ENCODE results near the gene DDX49. TPM values are rescaled to one million over a fixed set of nuclear protein-coding genes. Genes with fewer than 3 reads are reported as not detected.

Gene DDX49
- total and polyA plus RNA-seq, 7 donors, result 32.7 to 51.1 (median 38.8) TPM

GRCh38 chr19:18929311-18929710 lies 9.8 kb downstream of the DDX49 start:
- 87 to 92% methylated on average over 25 of the region's 25 CpGs for WGBS, 2 donors
- intact Hi-C loops (cut with DNase I), result no loop called here
- TF ChIP-seq, protein P1, sequence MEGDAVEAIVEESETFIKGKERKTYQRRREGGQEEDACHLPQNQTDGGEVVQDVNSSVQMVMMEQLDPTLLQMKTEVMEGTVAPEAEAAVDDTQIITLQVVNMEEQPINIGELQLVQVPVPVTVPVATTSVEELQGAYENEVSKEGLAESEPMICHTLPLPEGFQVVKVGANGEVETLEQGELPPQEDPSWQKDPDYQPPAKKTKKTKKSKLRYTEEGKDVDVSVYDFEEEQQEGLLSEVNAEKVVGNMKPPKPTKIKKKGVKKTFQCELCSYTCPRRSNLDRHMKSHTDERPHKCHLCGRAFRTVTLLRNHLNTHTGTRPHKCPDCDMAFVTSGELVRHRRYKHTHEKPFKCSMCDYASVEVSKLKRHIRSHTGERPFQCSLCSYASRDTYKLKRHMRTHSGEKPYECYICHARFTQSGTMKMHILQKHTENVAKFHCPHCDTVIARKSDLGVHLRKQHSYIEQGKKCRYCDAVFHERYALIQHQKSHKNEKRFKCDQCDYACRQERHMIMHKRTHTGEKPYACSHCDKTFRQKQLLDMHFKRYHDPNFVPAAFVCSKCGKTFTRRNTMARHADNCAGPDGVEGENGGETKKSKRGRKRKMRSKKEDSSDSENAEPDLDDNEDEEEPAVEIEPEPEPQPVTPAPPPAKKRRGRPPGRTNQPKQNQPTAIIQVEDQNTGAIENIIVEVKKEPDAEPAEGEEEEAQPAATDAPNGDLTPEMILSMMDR (IDR thresholded peaks at IDR 0.05), result no peak
- TF ChIP-seq POLR2A (IDR thresholded peaks at IDR 0.05) (no peak), EP300 (IDR thresholded peaks at IDR 0.05) (no peak), POLR2AphosphoS5 (IDR thresholded peaks at IDR 0.05) (no peak)
- H3K4me1 ChIP-seq, result peaks cover 0 to 11% (median 5%) of the 10 kb centered on the region in 4 donors
- H3K36me3 ChIP-seq, result peaks cover 28 to 73% (median 30%) of the 10 kb centered on the region in 4 donors
- no peaks in the 10 kb centered on the region for H3K27me3 ChIP-seq
- DNase-seq, result no peak
- no peak overlapping the region for H3K27ac ChIP-seq
- no peak overlapping the region for H3K4me3 ChIP-seq
- no peaks in the 10 kb centered on the region for H3K9me3 ChIP-seq

- Histone ChIP-seq H3K27me3 (no peaks in the 10 kb centered on the region), H3K4me1 (peaks cover 0 to 11% (median 5%) of the 10 kb centered on the region in 4 donors), H3K4me3 (no peak overlapping the region), H3K9me3 (no peaks in the 10 kb centered on the region), H3K27ac (peak overlapping the region in 1 of 4 donors; percentile 10), H3K36me3 (peaks cover 13 to 59% (median 14%) of the 10 kb centered on the region in 4 donors)
- WGBS, 2 donors, result 64 to 77% methylated on average over 34 of the region's 34 CpGs
- TF ChIP-seq POLR2AphosphoS5 (IDR thresholded peaks at IDR 0.05) (no peak), POLR2A (IDR thresholded peaks at IDR 0.05) (no peak), EP300 (IDR thresholded peaks at IDR 0.05) (no peak)
- TF ChIP-seq, protein P1 (IDR thresholded peaks at IDR 0.05), result no peak
- intact Hi-C loops (cut with DNase I), result no loop called here
- no peak for DNase-seq
These were observed 12.0 kb downstream of the DDX49 start for GRCh38 chr19:18931316-18932162.

- DNase-seq, result peak; percentile 87
- Histone ChIP-seq H3K4me1 (peaks cover 0 to 11% (median 5%) of the 10 kb centered on the region in 4 donors), H3K9me3 (no peaks in the 10 kb centered on the region), H3K36me3 (peaks cover 11 to 61% (median 14%) of the 10 kb centered on the region in 4 donors), H3K27ac (peak overlapping the region in 1 of 4 donors; percentile 10), H3K4me3 (peak overlapping the region in 1 of 4 donors; percentile 22), H3K27me3 (no peaks in the 10 kb centered on the region)
- WGBS, 2 donors, result 6 to 13% methylated on average over 37 of the region's 37 CpGs
- intact Hi-C loops (cut with DNase I), result no loop called here
- TF ChIP-seq POLR2A (IDR thresholded peaks at IDR 0.05), result no peak
- TF ChIP-seq, protein P1 (IDR thresholded peaks at IDR 0.05), result no peak
- TF ChIP-seq EP300 (IDR thresholded peaks at IDR 0.05), result no peak
- TF ChIP-seq POLR2AphosphoS5 (IDR thresholded peaks at IDR 0.05), result no peak
These were observed 12.8 kb downstream of the DDX49 start for GRCh38 chr19:18932216-18932841.

GRCh38 chr19:18933297-18933696 lies 13.8 kb downstream of the DDX49 start:
- H3K4me3 ChIP-seq, result no peak overlapping the region
- no peaks in the 10 kb centered on the region for H3K27me3 ChIP-seq
- peaks cover 1 to 59% (median 10%) of the 10 kb centered on the region in 4 donors for H3K36me3 ChIP-seq
- H3K9me3 ChIP-seq, result no peaks in the 10 kb centered on the region
- 76 to 81% methylated on average over 13 of the region's 13 CpGs for WGBS, 2 donors
- no peak overlapping the region for H3K27ac ChIP-seq
- H3K4me1 ChIP-seq, result peaks cover 0 to 11% (median 5%) of the 10 kb centered on the region in 4 donors
- TF ChIP-seq, protein P1 (IDR thresholded peaks at IDR 0.05), result no peak
- no peak for TF ChIP-seq POLR2A (IDR thresholded peaks at IDR 0.05)
- no peak for TF ChIP-seq EP300 (IDR thresholded peaks at IDR 0.05)
- TF ChIP-seq POLR2AphosphoS5 (IDR thresholded peaks at IDR 0.05), result no peak
- intact Hi-C loops (cut with DNase I), result no loop called here
- DNase-seq, result no peak
